Gastroesophageal sphincter (tissue), 3 donors: Measurements from ENCODE around the gene CTIF.

Experiments used
- POLR2A ChIP-seq, 2 donors: fragments of 450-650 bp; IDR thresholded peaks; one replicate each; pipeline ENCODE4 v1.6.1; 2017; ENCODE audit warnings: antibody characterized with exemption in 2 of 2, mild to moderate bottlenecking in 2 of 2, moderate library complexity in 1 of 2
- POLR2AphosphoS5 ChIP-seq: sonication (generic); formaldehyde crosslinking; IDR thresholded peaks from one replicate; pipeline ENCODE4 v1.6.1; 2017; ENCODE audit warnings: antibody characterized with exemption
- TF ChIP-seq, protein P1 (sequence below), 4 experiments: fragments of 200-600 bp in 2 of 4; fragments of 450-650 bp in 2 of 4; sonication (generic) in 1 of 4; IDR thresholded peaks; one replicate each; pipeline ENCODE4 v1.5.1; 2017 to 2019; ENCODE audit warnings: antibody characterized with exemption in 4 of 4, mild to moderate bottlenecking in 2 of 4, moderate library complexity in 2 of 4

DNA sequence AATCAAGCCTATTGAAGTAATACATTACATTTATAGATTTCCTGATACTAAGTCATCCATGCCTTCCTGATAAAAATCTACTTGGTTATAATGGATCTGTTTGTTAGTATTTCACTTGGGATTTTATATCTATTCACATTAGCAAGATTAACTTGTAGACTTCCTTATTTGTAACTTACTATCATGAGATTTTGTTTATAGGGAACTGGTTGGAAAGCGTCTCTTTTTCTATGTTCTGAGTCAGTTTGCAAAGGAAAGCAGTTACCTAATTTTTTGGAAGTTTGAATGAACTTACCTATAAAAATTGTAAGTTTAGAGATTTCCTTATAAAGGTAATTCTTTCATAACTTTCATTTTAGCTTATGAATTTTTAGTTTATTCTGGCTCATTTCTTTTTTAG is 270.5 kb downstream of the CTIF start:
- TF ChIP-seq POLR2A (IDR thresholded peaks at IDR 0.05) (no peak), POLR2AphosphoS5 (no peak)
- TF ChIP-seq, protein P1, sequence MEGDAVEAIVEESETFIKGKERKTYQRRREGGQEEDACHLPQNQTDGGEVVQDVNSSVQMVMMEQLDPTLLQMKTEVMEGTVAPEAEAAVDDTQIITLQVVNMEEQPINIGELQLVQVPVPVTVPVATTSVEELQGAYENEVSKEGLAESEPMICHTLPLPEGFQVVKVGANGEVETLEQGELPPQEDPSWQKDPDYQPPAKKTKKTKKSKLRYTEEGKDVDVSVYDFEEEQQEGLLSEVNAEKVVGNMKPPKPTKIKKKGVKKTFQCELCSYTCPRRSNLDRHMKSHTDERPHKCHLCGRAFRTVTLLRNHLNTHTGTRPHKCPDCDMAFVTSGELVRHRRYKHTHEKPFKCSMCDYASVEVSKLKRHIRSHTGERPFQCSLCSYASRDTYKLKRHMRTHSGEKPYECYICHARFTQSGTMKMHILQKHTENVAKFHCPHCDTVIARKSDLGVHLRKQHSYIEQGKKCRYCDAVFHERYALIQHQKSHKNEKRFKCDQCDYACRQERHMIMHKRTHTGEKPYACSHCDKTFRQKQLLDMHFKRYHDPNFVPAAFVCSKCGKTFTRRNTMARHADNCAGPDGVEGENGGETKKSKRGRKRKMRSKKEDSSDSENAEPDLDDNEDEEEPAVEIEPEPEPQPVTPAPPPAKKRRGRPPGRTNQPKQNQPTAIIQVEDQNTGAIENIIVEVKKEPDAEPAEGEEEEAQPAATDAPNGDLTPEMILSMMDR (IDR thresholded peaks at IDR 0.05), result no peak
